HEK293 (cell line): ENCODE results near the gene CORO6.
A peak's percentile ranks its signal among the peaks of the same experiment; 100 is the strongest.

Experiments used
- CTCF ChIA-PET: fragments of 350-600 bp; formaldehyde crosslinking; extraction: SDS; loops from one replicate; lab custom pipeline; 2021; ENCODE audit warnings: antibody characterized with exemption; lab: Yijun Ruan, JAX
- POLR2A ChIA-PET: fragments of 300-600 bp; formaldehyde crosslinking; extraction: SDS; loops from one replicate; lab custom pipeline; 2020; ENCODE audit warnings: antibody characterized with exemption, inconsistent platforms; lab: Yijun Ruan, JAX
- H3K27ac ChIP-seq: fragments of 200-500 bp; sonication (Bioruptor generic); 2 replicates; pipeline ENCODE4 v1.5.1; 2014; ENCODE audit warnings: low read depth, low read length, control low read depth, inconsistent platforms; ENCODE audit errors: extremely low read depth
- H3K36me3 ChIP-seq, 2 experiments: fragments of 200-500 bp in 1 of 2; sonication (Bioruptor generic) in 1 of 2; 1 replicate in 1 of 2; 2 replicates in 1 of 2; pipeline ENCODE4 v1.5.1; 2014 to 2017; ENCODE audit warnings: inconsistent platforms in 2 of 2, low read length in 2 of 2; ENCODE audit not compliant: control insufficient read depth in 2 of 2, insufficient read depth in 1 of 2
- H3K4me1 ChIP-seq: fragments of 200-500 bp; sonication (Bioruptor generic); 2 replicates; pipeline ENCODE4 v1.5.1; 2014; ENCODE audit warnings: mild to moderate bottlenecking, low read length, inconsistent platforms; ENCODE audit not compliant: control insufficient read depth, insufficient read depth
- H3K4me3 ChIP-seq: 2 replicates; pipeline ENCODE4 v1.5.1; 2011; ENCODE audit warnings: low read depth, mild to moderate bottlenecking, control low read depth, low read length, moderate library complexity
- H3K9me3 ChIP-seq: fragments of 200-500 bp; sonication (Bioruptor generic); 2 replicates; pipeline ENCODE4 v1.5.1; 2014; ENCODE audit warnings: low read depth, low read length, inconsistent platforms; ENCODE audit not compliant: control insufficient read depth, insufficient read depth
- ATF2 ChIP-seq: fragments of 450-650 bp; formaldehyde crosslinking; IDR thresholded peaks from 2 replicates; pipeline ENCODE4 v1.5.1; 2016; ENCODE audit warnings: missing biosample characterization, missing genetic modification characterization, low read depth
- BCL11A ChIP-seq: fragments of 450-650 bp; formaldehyde crosslinking; IDR thresholded peaks from 2 replicates; pipeline ENCODE4 v1.5.1; 2016; ENCODE audit warnings: low read depth, missing biosample characterization, missing genetic modification characterization
- BCL11B ChIP-seq: fragments of 450-650 bp; formaldehyde crosslinking; IDR thresholded peaks from 2 replicates; pipeline ENCODE4 v1.5.1; 2016; ENCODE audit warnings: low read depth, missing biosample characterization, missing genetic modification characterization
- GLIS2 ChIP-seq: fragments of 450-650 bp; formaldehyde crosslinking; IDR thresholded peaks from 2 replicates; pipeline ENCODE4 v1.5.1; 2016; ENCODE audit warnings: missing biosample characterization, missing genetic modification characterization
- HIC1 ChIP-seq: fragments of 450-650 bp; formaldehyde crosslinking; IDR thresholded peaks from 2 replicates; pipeline ENCODE4 v1.5.1; 2016; ENCODE audit warnings: missing biosample characterization, missing genetic modification characterization
- KLF1 ChIP-seq: fragments of 450-650 bp; formaldehyde crosslinking; IDR thresholded peaks from 2 replicates; pipeline ENCODE4 v1.5.1; 2016; ENCODE audit warnings: missing biosample characterization, missing genetic modification characterization
- KLF17 ChIP-seq: fragments of 450-650 bp; formaldehyde crosslinking; IDR thresholded peaks from 2 replicates; pipeline ENCODE4 v1.5.1; 2016; ENCODE audit warnings: missing biosample characterization, missing genetic modification characterization
- PATZ1 ChIP-seq: fragments of 450-650 bp; formaldehyde crosslinking; IDR thresholded peaks from 2 replicates; pipeline ENCODE4 v1.5.1; 2016; ENCODE audit warnings: missing biosample characterization, missing genetic modification characterization
- PRDM1 ChIP-seq: fragments of 450-650 bp; formaldehyde crosslinking; IDR thresholded peaks from 2 replicates; pipeline ENCODE4; 2016; ENCODE audit warnings: missing biosample characterization, missing genetic modification characterization
- SCRT2 ChIP-seq: fragments of 450-650 bp; formaldehyde crosslinking; IDR thresholded peaks from 2 replicates; pipeline ENCODE4 v1.5.1; 2016; ENCODE audit warnings: missing biosample characterization, missing genetic modification characterization
- SP7 ChIP-seq: fragments of 450-650 bp; formaldehyde crosslinking; IDR thresholded peaks from 2 replicates; pipeline ENCODE4 v1.5.1; 2016; ENCODE audit warnings: missing biosample characterization, missing genetic modification characterization
- ZBTB1 ChIP-seq: fragments of 450-650 bp; formaldehyde crosslinking; IDR thresholded peaks from 2 replicates; pipeline ENCODE4 v1.5.1; 2016; ENCODE audit warnings: missing biosample characterization, missing genetic modification characterization
- ZBTB7A ChIP-seq: fragments of 450-650 bp; formaldehyde crosslinking; IDR thresholded peaks from 2 replicates; pipeline ENCODE4 v1.5.1; 2016; ENCODE audit warnings: low read depth, missing biosample characterization, missing genetic modification characterization
- ZEB2 ChIP-seq: fragments of 450-650 bp; formaldehyde crosslinking; IDR thresholded peaks from 2 replicates; pipeline ENCODE4 v1.5.1; 2016; ENCODE audit warnings: missing biosample characterization, missing genetic modification characterization
- ZIC2 ChIP-seq: fragments of 450-650 bp; formaldehyde crosslinking; IDR thresholded peaks from 2 replicates; pipeline ENCODE4 v1.5.1; 2016; ENCODE audit warnings: missing biosample characterization, missing genetic modification characterization
- ZNF10 ChIP-seq: fragments of 450-650 bp; formaldehyde crosslinking; IDR thresholded peaks from 2 replicates; pipeline ENCODE4 v1.5.1; 2017; ENCODE audit warnings: missing biosample characterization, missing genetic modification characterization
- ZNF175 ChIP-seq: fragments of 450-650 bp; formaldehyde crosslinking; IDR thresholded peaks from 2 replicates; pipeline ENCODE4 v1.5.1; 2016; ENCODE audit warnings: missing biosample characterization, missing genetic modification characterization
- ZNF24 ChIP-seq: fragments of 450-650 bp; formaldehyde crosslinking; IDR thresholded peaks from 2 replicates; pipeline ENCODE4 v1.5.1; 2016; ENCODE audit warnings: missing biosample characterization, missing genetic modification characterization
- ZNF366 ChIP-seq: fragments of 450-650 bp; formaldehyde crosslinking; conservative IDR thresholded peaks from 2 replicates; pipeline ENCODE4 v1.5.1; 2016; ENCODE audit warnings: missing biosample characterization, missing genetic modification characterization
- ZNF558 ChIP-seq: fragments of 450-650 bp; formaldehyde crosslinking; IDR thresholded peaks from 2 replicates; pipeline ENCODE4 v1.5.1; 2016; ENCODE audit warnings: missing biosample characterization, missing genetic modification characterization
- ZNF639 ChIP-seq: fragments of 450-650 bp; formaldehyde crosslinking; IDR thresholded peaks from 2 replicates; pipeline ENCODE4 v1.5.1; 2016; ENCODE audit warnings: missing biosample characterization, missing genetic modification characterization
- ZNF692 ChIP-seq: fragments of 450-650 bp; formaldehyde crosslinking; IDR thresholded peaks from 2 replicates; pipeline ENCODE4 v1.5.1; 2016; ENCODE audit warnings: missing biosample characterization, missing genetic modification characterization
- ZNF785 ChIP-seq: fragments of 450-650 bp; formaldehyde crosslinking; IDR thresholded peaks from 2 replicates; pipeline ENCODE4 v1.5.1; 2016; ENCODE audit warnings: missing biosample characterization, missing genetic modification characterization
- ZNF791 ChIP-seq: fragments of 450-650 bp; formaldehyde crosslinking; IDR thresholded peaks from 2 replicates; pipeline ENCODE4 v1.5.1; 2016; ENCODE audit warnings: missing biosample characterization, missing genetic modification characterization

The CORO6 gene

GRCh38 chr17:29620779-29621500, 1.8 kb downstream of the CORO6 start:
- POLR2A ChIA-PET, result interaction anchor here (2.0 kb wide), 1 partner anchor 29 kb away, joined by 7 read pairs; no protein-coding TSS in a partner anchor
- H3K27ac ChIP-seq, result no peak overlapping the region
- H3K4me3 ChIP-seq, result no peak overlapping the region
- CTCF ChIA-PET, result interaction anchor here (0.6 to 2.7 kb wide), 9 partner anchors 18 to 657 kb away, joined by 3 to 9 read pairs (median 5); no protein-coding TSS in a partner anchor
- TF ChIP-seq KLF1 (peak; percentile 91), ZNF785 (tag by site-specific recombination) (no peak)
- peaks cover 12% of the 10 kb centered on the region for H3K4me1 ChIP-seq
- no peaks in the 10 kb centered on the region for H3K9me3 ChIP-seq
- H3K36me3 ChIP-seq, result no peaks in the 10 kb centered on the region

- Histone ChIP-seq H3K4me1 (peaks cover 12% of the 10 kb centered on the region), H3K4me3 (no peak overlapping the region), H3K27ac (no peak overlapping the region), H3K36me3 (peaks cover 0 to 2% of the 10 kb centered on the region in 2 experiments; a peak in 1 of 3 replicates), H3K9me3 (no peaks in the 10 kb centered on the region)
- CTCF ChIA-PET, result interaction anchor here (0.8 to 2.7 kb wide), 5 partner anchors 40 to 473 kb away, joined by 3 to 9 read pairs (median 6); no protein-coding TSS in a partner anchor
- POLR2A ChIA-PET, result interaction anchor here (1.2 to 2.0 kb wide), 2 partner anchors 29 to 141 kb away, joined by 3 to 7 read pairs; no protein-coding TSS in a partner anchor
- TF ChIP-seq ZNF558 (tag by site-specific recombination) (no peak), ZBTB1 (tag by site-specific recombination) (no peak), ZNF692 (tag by site-specific recombination) (0 out of 2 replicates have a peak, but pooled peaks have one; percentile 12), ZBTB7A (tag by site-specific recombination) (no peak), HIC1 (tag by site-specific recombination) (peak; percentile 48; the same call in 1 of the 2 replicates), KLF17 (peak; percentile 35; the same call in 1 of the 2 replicates), ATF2 (tag by site-specific recombination) (no peak), ZEB2 (tag by site-specific recombination) (peak; percentile 77; the same call in 1 of the 2 replicates), ZNF175 (tag by site-specific recombination) (no peak), BCL11B (tag by site-specific recombination) (peak; percentile 66), ZNF791 (tag by site-specific recombination) (no peak), GLIS2 (tag by site-specific recombination) (peak; percentile 36; the same call in 1 of the 2 replicates), ZNF366 (tag by site-specific recombination) (0 out of 2 replicates have a peak, but pooled peaks have one; percentile 27), PRDM1 (0 out of 2 replicates have a peak, but pooled peaks have one; percentile 5), SP7 (peak; percentile 73), ZNF10 (tag by site-specific recombination) (peak; percentile 80), ZNF24 (0 out of 2 replicates have a peak, but pooled peaks have one; percentile 40), BCL11A (tag by site-specific recombination) (peak; percentile 94), ZNF639 (tag by site-specific recombination) (peak; percentile 62; the same call in 1 of the 2 replicates), PATZ1 (tag by site-specific recombination) (peak; percentile 67), SCRT2 (tag by site-specific recombination) (peak; percentile 97), ZIC2 (tag by site-specific recombination) (peak; percentile 11; the same call in 1 of the 2 replicates)
Observed at GRCh38 chr17:29620271-29620670, 2.4 kb downstream of the CORO6 start.
